Cortex of kidney (tissue), 1 donor: ENCODE measurements around the gene TAF8.

Source experiments
- DNase-seq: peaks from one replicate; lab custom pipeline; 2025; lab: John Stamatoyannopoulos, UW

TAF8 gene

DNA sequence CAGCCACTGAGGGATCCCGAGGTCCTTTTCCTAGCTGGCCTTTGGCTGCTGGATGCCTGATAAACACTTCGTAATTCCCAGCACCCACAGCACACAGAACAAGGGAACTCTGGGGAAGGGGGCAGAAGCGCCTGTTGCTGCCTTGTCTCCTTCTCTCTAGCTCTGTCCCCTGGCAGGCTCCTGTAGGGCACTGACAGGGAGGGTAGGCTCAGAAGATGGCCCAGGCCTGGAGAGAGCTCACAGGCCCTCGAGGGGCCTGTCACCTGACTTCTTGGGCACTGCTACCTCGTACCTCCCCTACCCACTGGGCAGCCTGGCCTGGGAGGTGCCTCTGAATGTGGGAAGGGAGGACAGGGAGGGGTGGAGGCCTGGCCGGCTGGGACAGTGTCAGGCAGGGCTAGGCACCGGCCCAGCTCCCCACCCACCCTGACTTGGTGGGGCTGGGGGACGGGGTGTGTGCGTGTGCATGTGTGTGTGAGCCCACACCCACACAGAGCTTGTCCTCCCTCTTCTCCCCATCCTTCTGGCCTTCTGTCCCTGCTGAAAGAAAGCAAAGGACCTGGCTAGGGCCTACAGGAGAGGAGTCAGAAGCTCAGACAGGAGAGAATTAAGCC is 74.0 kb downstream of the TAF8 start:
- DNase-seq = no peak

DNA sequence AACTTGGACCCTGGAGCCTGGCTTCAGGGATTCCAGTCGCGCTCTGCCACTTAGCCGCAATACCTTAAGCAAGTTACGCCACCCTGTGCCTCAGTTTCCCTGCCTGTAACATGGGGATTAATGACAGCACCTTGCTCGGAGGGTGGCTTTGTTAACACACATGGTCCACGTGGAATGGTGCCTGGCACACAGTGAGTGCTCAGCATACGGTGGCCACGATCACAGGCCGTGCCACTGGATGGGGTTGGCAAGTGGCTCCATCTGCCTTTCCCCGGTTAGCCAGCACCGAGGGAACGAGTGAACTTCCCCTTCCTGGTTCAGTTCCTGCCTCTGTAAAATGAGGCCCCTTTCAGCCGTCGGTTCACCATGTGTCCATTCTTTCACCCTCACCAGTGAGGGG is 74.9 kb downstream of the TAF8 start:
- no peak for DNase-seq

DNA sequence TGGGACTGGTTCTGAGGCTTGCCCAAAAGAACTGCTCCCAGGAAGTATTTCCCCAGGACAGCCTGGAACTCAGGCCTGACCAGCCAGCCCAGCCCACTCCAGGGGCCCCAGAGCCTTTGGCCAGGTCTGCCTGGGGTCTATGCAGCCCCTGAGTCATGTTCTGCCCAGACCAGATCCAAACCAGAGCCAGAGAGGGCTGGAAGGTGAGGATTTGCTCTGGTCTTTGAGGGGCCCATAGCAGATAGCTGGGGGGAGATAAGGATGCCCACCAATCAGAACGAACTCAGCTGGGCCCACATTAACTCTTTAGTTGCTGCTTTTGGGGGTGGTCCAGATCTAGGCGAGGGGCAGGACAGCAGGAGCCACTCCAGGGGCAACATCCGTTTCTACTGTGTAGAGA is 75.3 kb downstream of the TAF8 start:
- DNase-seq = no peak

DNA sequence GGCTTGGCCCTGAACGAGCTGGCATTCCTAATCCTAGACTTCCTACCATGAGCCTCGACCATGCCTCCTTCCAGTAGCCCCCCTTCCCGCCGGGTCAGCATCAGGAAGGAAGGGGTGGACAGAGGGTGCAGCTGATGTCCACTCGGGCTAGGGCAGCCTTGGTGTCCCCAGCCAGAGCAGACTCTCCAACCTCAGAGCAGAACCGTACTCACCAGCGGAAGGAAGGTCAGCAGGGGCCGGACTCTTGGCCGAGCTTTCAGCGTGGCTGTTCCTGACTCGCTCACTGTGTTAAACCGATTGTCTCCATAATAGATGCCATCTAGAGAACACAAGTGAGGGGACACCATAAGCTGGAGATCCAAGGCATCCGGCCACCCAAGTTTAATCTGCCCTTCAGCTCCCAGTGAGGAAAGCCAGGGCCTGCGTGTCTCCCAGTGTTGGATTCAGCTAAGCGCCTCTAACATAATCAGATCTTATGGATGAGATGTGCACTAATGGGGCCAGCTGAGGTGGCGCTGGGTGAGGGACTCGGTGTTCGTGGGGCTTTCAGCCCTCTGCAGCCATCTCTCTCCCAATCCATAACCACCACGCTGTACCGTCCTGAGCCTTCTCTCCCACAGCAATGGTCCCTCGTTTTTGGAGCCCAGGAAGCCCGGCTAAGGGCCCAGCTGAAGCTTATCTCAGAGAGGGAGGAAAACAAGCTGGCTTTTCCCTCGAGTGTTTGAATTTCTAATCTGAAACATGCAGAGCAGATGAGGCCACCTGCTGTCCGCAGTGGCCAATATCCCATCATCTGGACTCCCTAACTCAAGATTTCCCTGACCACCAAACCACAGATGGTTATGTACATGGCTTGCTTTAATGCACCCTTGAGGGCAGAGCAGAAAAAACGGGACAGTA is 78.4 kb downstream of the TAF8 start:
- no peak for DNase-seq

DNA sequence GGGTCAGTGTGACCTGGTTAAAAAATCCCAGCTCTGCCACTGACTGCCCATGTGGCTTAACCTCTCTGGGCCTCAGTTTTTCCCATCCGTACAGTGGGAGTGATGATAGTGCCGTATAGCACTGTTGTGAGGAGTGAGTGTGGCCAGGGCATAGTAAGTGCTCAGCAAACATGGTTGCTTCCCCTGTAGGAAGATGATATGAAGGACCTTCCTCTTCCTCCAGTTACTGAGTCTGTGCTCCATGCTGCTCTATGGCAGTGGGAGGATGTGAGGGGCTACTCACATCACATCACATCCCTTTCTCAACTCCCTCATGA is 79.0 kb downstream of the TAF8 start:
- DNase-seq = no peak

DNA sequence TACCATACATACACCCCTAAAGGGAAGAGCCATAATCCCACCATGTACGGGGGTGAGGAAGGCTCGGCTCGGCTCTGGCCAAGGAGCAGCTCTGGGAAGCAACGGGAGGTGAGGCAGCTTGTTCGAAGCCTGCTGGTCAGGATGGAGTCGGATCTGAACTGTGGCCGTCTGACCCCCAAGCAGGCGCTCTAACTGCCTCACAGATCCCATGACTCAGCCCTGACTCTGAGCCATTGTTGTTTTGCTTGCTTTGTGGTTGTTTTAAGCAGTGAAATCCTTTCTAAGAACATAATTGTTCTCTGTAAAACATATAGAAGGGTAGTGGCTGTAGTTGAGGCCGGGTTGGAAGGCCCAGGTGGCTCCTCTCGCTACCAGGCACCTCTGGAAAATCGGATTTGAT is 81.2 kb downstream of the TAF8 start:
- DNase-seq = no peak

DNA sequence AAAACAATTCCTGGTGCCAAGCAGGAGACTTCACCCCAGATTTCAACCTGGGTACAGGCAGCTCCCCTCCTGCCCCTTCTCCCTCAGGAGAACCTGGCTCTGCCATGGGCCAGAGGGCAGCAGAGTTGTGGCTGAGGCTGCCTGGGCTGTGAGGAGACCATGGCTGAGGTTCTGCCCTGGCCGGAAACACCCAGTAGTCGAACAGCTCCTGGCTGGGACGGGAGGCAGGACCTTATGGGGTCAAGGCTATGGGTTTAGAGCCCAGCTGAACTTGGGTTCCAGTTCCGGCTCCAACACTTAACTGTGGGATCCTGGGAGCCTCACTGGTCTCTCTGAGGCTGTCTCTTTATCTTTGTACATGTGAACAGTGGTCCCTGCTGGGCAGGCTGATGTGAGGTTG is 83.6 kb downstream of the TAF8 start:
- no peak for DNase-seq

DNA sequence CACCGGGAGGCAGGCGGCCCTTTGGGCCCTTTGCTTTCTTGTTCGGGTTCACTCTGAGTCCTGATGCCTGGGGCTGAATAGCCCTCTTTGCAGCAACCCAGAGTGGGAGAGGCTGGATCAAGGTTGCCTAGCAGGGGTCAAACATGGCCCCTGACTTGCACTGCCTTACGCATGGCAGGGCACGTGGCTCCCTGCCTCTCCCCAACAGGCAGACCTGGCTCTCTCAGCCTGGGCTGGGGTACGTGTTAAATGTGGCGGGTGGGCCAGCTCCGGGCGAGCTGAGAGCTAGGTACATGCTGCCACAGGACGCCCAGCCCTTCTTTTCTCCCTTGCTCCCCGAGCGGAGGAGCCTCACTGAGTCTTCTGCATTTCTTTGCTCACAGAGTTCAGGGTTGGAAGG is 84.8 kb downstream of the TAF8 start:
- DNase-seq = no peak

DNA sequence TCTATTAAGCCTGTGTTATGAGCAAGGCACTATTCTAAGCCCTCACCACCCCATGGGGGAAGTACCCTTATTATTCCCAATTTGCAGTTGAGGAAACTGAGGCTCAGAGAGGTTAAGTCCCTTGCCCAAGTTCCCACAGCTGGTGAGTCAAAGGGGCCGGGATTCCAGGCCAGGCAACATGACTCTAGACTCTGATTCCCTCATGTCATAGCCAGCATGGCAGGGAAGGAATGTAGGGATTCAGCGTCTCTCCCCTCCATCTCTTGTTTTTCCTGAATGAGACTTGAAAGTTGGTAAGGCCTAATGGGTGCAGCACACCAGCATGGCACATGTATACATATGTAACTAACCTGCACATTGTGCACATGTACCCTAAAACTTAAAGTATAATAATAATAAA is 85.4 kb downstream of the TAF8 start:
- DNase-seq = no peak

DNA sequence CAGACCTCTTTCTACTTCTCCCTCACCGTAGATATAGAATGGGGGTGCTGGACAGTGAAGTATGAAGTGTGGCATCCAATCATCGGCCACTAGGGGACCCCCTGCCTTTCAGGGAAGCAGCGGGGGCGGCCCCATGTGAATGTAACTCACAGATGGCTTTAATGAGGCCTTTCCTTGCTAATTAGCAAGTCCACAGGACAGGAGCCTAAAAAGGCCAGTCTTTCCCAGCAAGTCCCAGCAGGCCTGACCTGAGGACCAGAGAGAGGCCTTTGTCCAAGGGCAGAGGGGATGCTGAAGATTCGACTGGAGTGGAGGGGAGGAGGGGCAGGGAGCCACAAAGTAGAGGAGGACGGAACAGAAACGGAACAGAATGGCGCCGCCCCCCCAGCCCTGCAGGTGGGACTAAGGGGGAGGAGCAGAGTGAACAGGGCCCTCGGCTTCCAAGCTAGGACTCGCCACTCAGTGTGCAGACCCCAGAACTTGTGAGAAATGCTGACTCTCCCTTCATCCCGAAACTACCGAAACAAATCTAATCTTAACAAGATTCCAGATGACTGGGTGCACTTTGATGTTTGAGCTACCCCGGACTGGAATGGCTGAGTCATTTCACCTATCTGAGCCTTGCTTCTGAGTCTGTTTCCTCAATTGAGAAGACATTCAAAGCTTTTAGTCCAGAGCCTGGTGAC is 86.3 kb downstream of the TAF8 start:
- DNase-seq = no peak
